EH (cell line): ENCODE measurements around the gene ETAA1.
A peak's percentile ranks its signal among the peaks of the same experiment; 100 is the strongest.

Experiments used
- DNase-seq: peaks from one replicate; pipeline ENCODE4 v3.0.0-alpha.2; 2015; ENCODE audit warnings: low read depth

Gene ETAA1

GRCh38 chr2:67397143-67397986, at the start of gene ETAA1:
TSS of gene ETAA1 (plus strand) at chr2:67397333. CDS start at chr2:67397449, 116 bp downstream.
- DNase-seq, result peak; percentile 91

GRCh38 chr2:67366832-67367412, 30.2 kb upstream of the ETAA1 start:
- no peak for DNase-seq

GRCh38 chr2:67374481-67374880, 22.7 kb upstream of the ETAA1 start:
- peak; percentile 18 for DNase-seq

GRCh38 chr2:67374949-67375348, 22.2 kb upstream of the ETAA1 start:
- peak; percentile 24 for DNase-seq

GRCh38 chr2:67378555-67378954, 18.6 kb upstream of the ETAA1 start:
- DNase-seq, result no peak

- DNase-seq, result no peak
Observed at GRCh38 chr2:67379048-67379447, 18.1 kb upstream of the ETAA1 start.

GRCh38 chr2:67384123-67384822, 12.9 kb upstream of the ETAA1 start:
- DNase-seq, result no peak

GRCh38 chr2:67388680-67389079, 8.5 kb upstream of the ETAA1 start:
- DNase-seq, result no peak

- DNase-seq, result peak; percentile 88
Observed at GRCh38 chr2:67389286-67389685, 7.8 kb upstream of the ETAA1 start.

- DNase-seq, result no peak
Observed at GRCh38 chr2:67389788-67390187, 7.3 kb upstream of the ETAA1 start.

- DNase-seq, result peak; percentile 45
Observed at GRCh38 chr2:67393237-67393636, 3.9 kb upstream of the ETAA1 start.

GRCh38 chr2:67394734-67395133, 2.4 kb upstream of the ETAA1 start:
- DNase-seq, result peak; percentile 79

GRCh38 chr2:67399144-67399543, 2.0 kb downstream of the ETAA1 start:
- no peak for DNase-seq

- DNase-seq, result peak; percentile 74
Observed at GRCh38 chr2:67399831-67400489, 2.8 kb downstream of the ETAA1 start.

GRCh38 chr2:67400560-67401485, 3.7 kb downstream of the ETAA1 start:
- peak; percentile 73 for DNase-seq

GRCh38 chr2:67408346-67408745, 11.2 kb downstream of the ETAA1 start:
- DNase-seq, result no peak

- DNase-seq, result peak; percentile 60
Observed at GRCh38 chr2:67412424-67412823, 15.3 kb downstream of the ETAA1 start.

- no peak for DNase-seq
Observed at GRCh38 chr2:67414867-67415266, 17.7 kb downstream of the ETAA1 start.

GRCh38 chr2:67416136-67416535, 19.0 kb downstream of the ETAA1 start:
- DNase-seq, result no peak

GRCh38 chr2:67423489-67423888, 26.4 kb downstream of the ETAA1 start:
- no peak for DNase-seq

- DNase-seq, result peak; percentile 51
Observed at GRCh38 chr2:67436221-67436620, 39.1 kb downstream of the ETAA1 start.
